Activated effector memory CD4-positive, alpha-beta T cell treated with anti-CD3 and anti-CD28 coated beads, Interleukin-2, amount 50 U/mL, for 16 hours (primary cell): Measurements from ENCODE around the gene ITPRID2.

Experiments
- DNase-seq: peaks from one replicate; pipeline ENCODE4 v3.0.0-alpha.2; 2020

Gene ITPRID2

DNA sequence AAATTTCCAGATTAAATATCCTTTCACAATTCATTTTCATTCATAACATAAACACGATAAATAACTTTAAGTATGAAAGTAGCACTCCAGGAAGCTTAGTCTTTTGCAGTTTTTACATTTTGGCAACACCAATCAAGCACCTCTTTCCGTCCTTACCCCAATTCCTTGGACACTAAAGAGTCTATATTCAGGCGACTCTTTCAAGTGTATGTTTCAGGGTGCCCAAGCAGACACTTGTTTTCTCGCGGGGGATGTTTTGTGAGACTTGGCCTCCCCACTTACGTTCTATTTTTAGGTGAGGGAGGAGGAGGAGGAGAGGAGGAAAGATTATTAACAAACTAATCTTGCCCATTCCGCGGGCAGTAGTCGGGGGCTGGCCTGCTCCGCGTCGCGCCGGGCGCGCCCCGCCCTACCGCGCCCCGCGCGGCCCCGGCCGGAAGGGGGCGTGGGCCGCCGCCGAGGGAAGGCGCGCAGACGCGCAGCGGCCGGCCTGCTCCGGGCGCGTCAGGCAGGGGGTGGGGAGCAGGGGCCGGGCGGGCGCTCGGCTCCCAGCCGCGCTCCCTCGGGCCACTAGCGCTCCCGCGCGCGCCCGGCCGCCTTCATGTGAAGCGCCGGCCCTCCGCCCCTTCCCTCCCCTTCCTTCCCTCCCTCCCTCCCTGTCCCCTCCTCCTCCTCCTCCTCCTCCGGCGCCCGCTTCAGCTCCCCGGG is at the start of gene ITPRID2:
TSS of gene ITPRID2 (plus strand) at position 473 of the 708 bp plus-strand sequence. CDS start 337 bp downstream, outside the sequence.
- peak; percentile 87 for DNase-seq

DNA sequence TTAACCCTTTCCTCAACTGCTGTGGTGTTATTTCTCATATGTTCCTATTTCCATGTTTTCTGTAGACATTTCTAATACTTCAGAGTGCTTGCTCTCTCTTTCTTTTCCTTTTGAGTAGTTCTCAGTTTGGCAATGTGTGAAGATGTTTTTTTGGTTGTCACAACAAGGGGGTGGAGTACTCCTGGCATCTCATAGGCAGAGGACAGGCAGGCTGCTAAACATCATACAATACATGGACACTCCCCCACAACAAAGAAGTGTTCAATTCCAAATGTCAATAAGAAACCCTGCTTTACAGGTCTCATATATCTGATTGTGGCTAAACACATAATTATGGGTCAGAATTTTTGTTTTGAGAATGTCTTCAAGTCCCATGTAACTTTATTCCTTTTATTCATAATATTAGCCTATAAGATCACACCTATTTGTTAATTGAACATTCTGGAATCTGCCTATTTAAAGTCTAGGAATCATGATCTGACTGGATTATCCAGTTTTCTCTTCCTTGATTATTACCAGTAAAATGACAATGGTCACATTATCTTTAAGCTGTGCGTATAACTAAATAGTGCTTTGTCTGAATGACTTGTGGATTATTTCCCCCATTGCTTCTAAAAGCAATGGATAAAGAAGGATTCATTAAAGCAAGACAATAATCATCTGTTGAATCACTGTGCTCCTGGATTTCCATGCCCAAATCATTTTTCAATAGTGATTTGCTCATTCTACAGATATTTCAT is 46.8 kb upstream of the ITPRID2 start:
- DNase-seq, result no peak

DNA sequence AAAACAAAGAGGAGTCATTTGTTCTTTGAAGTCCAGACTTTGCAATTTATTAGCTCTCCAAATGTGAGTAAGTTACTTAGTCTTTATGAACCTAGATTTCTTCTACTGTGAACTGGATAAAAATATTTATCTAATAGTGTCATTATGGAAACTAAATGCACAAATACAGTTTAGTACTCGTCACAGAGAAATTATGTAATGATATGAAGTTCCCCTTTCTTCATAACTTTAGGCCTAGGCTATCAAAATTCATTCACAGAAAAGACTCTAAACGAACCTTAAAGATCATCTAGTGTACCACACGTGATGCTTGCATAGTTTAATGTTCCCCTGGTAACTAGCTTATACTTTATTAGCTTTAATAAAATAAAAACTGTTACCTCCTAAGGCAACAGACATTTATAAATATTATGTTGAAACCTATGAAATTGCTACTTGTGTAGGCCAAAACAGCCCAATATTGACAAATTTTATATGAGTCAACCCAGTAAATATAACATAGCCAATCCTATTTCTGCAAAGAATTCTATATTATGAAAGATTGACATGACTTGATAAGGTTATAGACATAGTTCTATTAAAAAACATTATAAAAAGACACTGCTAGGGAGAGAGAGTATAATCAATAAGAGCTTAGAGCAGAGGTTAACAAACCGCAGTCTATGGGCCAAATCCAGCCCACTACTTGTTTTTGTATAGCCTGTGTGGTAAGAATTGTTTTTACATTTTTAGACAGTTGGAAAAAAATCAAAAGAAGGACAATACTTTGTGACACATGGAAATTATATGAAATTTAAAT is 44.9 kb upstream of the ITPRID2 start:
- DNase-seq, result no peak

DNA sequence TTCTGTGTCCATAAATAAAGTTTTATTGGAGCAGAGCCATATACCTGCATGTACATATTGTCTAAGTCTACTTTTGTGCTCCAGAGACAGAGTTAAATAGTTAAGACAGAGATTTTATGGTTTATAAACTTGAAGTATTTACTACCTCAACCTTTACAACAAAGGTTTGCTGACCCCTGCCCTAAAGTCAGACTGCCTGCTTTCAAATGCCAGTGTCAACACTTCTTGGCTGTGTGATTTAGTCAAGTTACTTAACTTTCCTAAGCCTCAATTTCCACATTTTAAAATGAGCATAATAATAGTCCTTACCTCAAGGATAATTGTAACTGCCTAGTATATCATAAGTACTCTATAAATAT is 44.4 kb upstream of the ITPRID2 start:
- DNase-seq, result no peak

DNA sequence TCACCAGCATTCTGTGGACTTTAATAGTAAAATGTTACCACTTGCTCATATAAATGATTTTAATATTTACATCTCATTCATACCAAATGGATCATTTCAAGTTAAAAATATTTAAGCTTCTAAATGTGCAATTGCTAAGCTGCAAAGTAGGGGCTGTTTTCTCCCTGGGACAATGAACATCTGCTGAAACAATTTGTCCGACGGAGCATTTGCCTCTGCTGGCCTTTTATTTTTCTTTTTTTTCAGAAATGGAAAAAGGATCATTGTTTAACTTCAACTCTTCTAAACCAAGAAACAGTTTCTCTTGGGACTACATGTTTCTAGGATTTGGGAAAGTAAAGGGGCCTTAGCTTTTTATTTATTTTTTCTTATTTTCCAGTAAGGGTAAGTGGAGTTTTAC is 43.8 kb upstream of the ITPRID2 start:
- no peak for DNase-seq

DNA sequence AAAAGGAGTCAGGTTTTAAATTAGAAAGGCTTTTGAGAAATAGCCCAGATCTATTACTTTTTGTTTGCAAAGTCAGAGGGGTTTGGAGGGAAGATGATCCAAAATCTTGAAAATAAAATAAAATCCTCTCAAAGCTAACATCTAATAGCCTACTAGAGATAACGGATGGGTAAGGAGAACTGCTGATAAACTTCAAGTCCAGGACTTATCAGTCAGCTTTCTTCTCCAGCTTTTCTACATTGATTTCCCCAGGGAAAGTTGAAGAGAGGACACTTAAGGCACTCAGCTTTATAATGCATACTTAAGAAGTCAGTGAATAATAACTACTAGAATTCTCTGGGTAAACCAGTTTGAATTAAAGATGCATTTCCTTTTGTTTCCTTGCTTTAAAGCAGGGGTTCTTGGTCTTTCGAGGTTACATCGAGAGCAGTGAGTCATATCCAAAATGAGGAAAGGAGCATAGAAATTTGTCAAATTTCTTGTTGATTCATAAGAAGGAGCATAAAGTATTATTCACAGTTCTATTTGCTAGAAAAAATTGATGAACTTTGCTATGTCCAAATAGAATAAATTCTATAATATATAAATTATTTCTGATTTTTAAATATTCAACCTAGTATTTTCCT is 43.2 kb upstream of the ITPRID2 start:
- DNase-seq, result no peak

DNA sequence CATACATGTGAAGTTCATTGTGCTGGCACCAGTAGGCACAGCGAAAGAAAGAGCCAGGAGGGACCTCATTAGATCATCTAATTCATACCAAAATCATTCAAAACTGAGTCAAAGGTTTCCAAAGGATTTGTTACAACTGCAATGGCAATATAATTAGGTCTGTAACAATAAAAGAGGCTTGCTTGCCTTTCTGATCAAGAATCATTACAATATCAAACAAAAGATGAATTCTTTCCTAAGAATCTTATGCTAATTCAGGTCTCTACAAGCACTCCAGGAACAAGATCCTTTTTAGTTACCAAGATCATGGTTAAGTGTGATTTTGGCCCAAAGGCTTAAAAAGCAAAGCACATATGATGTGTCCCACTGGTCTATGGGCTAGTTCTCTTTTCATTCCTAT is 41.9 kb upstream of the ITPRID2 start:
- no peak for DNase-seq

DNA sequence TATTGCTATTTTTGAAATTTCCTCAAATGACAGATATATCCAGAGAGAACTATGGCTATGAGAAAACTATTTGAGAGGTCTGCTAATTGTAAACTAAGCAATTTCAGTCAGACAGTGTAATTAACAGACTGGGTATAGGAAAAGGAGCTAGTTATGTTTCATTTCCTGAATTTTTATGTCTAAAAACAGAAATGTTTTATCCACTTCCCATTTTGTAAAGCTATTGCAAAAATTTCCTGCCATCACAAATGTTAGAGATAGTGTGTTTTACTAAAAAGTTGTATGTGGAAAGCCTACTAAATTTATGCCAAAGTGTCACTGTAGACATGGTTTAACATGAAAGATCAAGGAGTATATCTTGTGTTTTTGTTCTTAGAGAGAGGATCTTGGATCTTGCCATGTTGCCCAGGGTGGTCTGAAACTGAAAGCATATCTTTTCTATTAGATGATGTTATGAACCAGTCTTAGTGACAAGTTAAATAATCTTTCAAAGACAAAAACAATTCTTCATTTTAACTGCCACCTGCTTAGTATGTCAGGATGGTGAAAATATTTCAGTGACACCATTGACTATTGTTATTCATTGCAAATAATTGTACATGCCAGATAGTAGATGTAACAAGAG is 40.5 kb upstream of the ITPRID2 start:
- DNase-seq, result no peak

DNA sequence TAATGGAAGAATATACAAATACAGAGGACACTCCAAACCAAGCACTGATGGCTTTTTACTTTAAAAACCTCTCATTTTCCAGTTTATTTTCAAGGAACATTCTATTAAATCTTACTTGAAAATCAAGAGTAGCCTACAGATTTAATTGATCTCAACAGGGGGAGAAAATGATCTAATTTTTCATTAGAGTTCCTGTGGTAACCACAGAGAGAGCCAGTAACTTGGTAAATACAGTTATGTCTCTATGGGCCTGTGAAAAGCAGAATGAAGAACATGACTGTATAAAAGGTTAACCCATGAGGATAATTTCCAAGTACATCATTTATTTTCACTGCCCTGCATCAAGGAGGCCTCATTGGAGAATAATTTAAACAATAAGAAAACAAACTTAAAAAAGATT is 39.8 kb upstream of the ITPRID2 start:
- no peak for DNase-seq

DNA sequence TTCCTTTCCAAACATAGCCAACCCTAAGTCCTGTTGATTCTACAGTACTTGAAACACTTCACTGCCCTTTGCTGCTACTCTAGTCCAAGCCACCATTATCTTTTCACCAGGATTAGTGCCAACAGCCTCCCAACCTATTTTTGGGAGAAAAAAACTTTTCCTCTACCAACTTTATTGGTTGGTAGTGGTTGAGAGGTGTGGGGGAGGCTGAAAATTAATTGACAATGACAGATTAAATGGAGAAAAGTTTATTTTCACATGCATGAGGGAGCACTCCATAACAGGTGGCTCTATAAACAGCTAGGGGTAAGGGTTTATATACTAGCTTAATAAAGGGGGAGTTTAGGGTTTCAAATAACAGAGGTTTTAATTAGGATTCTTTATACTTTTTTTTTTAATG is 37.8 kb upstream of the ITPRID2 start:
- no peak for DNase-seq

DNA sequence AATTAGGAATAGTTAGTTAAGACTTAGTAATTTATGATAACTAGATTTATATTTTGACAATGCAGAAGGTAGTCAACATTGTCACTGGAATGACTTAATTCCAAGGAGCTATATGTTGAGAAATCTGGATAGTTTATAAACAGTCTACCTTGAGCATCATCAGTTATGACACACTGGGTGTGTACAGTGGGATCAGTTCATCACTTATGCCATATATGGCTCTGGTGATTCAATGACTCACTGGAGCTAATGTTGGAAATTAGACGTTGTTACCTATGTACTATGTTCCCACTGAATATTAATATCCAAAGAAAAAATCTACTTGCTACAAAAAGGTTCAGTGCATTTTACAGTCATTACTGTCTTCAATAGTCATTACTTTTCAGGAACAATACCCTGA is 34.0 kb upstream of the ITPRID2 start:
- no peak for DNase-seq

DNA sequence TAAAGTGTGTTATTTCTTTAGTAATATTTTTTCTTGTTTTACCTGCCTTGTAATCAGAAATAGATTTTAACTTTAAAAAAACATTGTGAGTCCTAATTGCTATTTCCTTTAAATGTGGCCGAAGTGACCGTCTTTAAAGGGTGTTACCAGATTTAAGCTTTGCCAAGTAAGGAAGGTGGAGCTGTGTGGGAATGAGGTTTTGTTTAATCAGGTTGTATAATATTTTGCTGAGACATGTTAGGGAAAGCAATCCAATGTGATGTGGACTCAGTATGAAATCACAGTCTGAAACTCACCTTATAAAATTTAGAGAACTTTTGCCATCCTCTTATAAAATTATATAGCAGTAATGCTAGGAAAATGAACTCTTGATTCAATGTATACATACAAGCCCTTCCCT is 32.9 kb upstream of the ITPRID2 start:
- DNase-seq, result no peak

DNA sequence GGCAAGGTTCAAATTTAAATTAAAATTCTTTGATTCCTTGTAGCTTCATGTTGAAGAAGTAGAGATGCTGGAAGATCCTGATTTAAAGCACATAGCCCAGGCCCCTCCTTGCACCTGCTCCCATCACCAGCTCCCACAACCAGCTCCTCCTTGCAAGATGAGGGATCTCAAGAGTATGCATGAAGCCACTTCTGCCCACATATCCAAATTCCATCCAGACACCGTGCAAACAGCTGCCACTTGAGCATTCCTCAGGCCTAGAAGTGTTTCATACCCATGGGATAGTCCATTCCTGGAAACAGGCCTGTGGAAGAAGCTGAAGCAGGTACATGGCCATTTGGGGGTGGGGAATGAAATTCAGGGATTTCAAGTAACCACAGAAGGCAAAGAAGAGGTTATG is 32.4 kb upstream of the ITPRID2 start:
- no peak for DNase-seq

DNA sequence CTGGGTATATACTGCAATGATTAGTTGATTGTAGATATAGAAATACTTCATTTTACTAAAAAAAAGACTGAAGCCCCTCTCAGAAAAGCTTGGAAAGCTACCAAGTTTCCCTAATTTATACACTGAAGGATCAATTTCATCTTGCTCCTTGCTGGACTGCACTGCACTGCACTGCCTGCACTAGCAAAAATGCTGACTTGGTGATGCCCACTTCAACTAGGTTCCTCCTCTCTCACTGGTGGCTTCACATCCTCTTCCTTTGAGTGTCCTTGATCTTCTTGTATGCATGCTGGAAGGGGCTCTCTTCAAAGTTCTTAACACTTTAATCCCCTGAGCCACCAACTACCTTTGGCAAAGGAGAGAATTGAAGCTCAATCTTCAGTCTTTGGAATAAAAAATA is 31.7 kb upstream of the ITPRID2 start:
- DNase-seq, result no peak

DNA sequence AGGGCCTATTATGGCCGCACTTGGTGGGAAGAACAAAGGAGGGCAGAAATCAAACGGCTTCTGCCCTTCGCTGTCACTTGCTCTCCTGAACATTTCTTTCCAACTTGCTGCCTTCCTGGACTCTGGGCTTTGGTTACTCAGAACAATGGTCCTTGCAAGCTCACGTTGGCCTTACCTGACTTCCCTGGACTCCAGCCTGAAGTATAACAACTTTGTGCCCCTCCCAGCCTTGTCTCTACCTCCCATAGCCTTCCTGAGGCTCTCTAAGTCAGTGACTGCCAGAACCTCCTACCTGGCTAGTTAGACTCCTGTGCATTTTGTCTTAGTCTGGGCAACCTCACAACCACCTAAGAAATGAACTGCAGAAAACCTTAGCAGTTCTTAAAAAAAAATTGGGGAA is 30.2 kb upstream of the ITPRID2 start:
- DNase-seq, result no peak

DNA sequence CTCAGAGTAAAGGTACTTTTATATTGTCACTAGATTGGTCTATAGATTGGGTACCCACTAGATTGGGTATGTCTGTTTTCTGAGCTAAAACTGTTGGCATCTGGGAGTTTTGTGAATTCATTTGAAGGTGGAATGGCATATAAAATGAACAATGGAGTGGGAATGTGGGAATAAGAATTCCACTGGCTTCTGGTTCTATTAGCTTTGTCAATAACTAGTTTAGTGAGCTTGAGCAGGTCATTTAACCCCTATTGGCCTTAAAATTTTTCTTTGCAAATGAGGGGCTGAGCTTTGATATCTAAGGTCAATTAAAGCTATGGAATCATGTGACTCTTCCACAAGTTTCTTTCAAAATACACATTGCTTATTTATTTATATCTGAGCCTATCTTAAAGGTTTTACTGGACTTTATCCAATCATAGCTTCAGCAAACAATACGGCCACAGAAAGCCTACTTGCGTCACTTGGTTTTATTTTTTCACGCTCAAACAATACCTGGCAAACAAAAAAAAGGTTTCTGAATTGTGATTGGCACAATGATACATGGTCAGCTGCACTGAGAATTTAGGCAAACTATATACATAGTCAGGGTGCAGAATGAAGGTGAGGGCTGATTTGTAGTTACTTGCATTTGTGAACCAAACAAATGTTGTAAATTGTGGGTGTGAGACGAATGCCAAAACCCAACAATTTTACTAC is 28.8 kb upstream of the ITPRID2 start:
- DNase-seq, result no peak

DNA sequence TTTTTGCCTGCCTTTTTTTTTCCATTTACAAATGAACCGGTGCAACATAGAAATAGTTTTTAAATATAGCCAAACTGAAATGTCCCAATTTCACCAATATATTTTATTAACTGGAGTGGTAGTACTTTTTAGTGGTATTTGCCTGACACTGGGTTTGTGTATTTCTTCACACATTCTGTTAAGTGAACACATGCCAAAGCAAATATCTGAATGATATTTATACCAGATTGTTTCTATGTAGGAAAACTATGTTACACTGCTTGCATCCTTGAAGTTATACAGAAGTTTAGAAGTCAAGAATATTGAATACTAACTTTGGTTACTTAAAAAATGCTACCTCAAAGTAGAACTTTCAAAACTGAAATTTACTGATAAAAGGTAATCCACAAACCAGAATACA is 19.4 kb upstream of the ITPRID2 start:
- DNase-seq, result no peak

DNA sequence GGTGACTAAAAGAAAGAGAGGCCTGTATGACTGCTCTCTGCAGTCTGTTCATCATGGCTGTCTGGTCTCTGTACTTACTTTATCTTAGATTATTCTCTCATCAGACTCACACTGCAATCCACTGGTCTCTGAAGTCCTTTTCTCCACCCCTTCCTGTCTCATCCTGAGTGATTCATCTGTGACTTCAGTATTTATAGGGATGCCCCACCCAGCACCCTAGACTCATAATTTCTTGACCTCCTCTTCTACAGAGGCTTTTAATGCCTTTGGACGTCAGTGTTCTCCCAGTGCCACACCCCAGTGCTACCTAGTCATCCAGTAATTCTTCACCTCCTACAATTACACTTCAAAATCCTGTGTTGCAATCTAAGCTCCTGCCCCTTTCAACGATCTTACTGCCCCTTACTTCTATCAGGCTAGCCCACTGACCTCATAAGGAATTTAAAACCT is 14.9 kb upstream of the ITPRID2 start:
- no peak for DNase-seq

DNA sequence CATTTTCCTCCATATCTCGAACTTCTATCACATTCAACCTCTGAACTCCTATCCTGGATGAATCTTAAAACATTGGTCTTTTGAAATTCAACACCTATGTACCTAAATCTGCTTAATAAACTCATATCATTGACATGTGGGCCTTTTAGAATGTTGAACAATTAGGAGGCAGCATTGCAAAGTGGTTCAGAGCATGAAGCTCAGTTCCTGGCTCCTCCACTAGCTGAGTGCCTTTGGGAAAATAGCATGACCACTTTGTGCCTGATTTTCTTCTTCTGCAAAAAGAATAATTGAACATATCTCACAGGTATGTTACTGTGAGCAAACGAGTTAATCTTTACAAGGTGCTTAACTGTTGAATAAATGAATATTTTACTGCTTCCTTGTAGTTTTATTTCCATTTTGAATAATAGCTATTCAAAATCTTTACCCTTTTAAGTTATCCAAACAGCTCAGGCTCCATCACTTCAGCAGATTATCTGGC is 14.3 kb upstream of the ITPRID2 start:
- DNase-seq, result no peak

DNA sequence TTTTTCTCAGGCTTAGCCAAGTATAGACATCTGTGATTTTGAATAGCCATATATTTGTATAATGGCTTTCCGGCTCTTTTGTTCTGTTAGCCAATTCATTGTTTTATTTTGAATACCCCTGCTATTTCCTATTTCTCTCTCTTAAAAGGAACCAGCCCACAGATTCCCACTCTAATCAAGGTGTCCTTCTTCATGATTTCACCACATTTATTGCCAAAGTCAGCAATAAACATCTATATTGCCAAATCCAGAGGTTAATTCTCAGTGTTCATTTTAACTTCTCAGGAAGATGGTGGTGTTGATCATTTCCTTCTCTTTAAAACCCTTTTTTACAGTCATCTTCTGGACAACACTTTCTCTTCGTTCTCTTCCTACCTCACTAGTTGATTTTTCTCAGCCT is 13.1 kb upstream of the ITPRID2 start:
- DNase-seq, result no peak

DNA sequence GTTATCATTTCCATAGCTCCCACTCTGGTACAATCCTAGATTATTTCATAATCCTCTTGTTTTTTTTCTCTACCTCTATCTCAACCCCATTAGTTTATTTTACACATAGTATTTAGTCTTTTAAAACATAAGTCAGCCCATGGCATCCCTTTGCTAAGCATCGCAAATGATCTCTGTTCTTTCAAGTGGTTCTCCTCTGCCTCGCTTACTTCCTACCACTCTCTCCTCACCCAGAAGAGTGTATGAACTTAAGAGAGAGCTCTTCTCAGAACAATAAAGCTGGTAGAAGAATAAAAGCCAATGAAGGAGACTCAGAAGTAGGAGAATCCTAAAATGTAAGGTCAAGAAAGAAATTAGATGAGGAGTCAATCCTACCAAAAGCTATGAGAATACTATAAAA is 12.2 kb upstream of the ITPRID2 start:
- no peak for DNase-seq
